K562 (cell line): ENCODE measurements around the gene POM121C.
"Not testable (repeated sequence)": the region's sequence is repeated elsewhere in the genome, so short reads cannot be mapped to it uniquely, and the experiment has no call there.

Experiments used
- EGR1 ChIP-seq: fragments of 450-650 bp; conservative IDR thresholded peaks from 2 replicates; pipeline ENCODE4 v1.6.1; 2017; ENCODE audit warnings: mild to moderate bottlenecking
- TF ChIP-seq, protein P1 (sequence below): fragments of 150-350 bp; IDR thresholded peaks from 2 replicates; pipeline ENCODE4 v1.6.1; 2014; ENCODE audit warnings: low read depth, mild to moderate bottlenecking, low read length, borderline replicate concordance
- TF ChIP-seq, protein P2 (sequence below), 3 experiments: IDR thresholded peaks in 2 of 3; conservative IDR thresholded peaks in 1 of 3; 2 replicates each; pipeline ENCODE4 v1.5.1; 2011 to 2012; ENCODE audit warnings: low read length in 3 of 3, mild to moderate bottlenecking in 3 of 3, control low read depth in 2 of 3, improper control_type of control experiment in 1 of 3, inconsistent platforms in 1 of 3, low read depth in 1 of 3, mixed read lengths in 1 of 3, moderate library complexity in 1 of 3; ENCODE audit not compliant: insufficient read depth in 2 of 3
- TF ChIP-seq, protein P3 (sequence below): fragments of 450-650 bp; formaldehyde crosslinking; IDR thresholded peaks from 2 replicates; pipeline ENCODE4 v1.4.0; 2020; ENCODE audit warnings: mild to moderate bottlenecking, mixed read lengths

DNA sequence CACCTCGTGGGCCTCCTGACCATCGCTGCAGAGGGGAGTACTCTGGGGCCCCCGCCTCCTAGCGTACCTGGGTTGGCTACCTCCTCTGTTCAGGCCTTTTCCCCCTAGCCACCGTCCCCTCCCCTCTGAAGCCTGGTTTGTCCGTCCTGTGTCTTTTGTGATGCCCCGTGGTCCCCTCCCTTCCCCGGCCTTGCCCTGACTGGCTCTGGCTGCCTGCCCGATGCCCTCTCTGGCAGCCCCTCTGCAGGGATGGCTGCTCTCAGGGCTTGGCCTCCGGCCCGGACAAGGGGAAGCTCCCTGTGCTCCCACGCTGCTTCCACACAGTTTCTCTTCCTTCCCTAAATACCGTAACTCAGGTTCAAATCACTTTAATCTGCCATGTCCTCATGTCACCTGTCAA is 66.4 kb downstream of the POM121C start:
- TF ChIP-seq, protein P1, sequence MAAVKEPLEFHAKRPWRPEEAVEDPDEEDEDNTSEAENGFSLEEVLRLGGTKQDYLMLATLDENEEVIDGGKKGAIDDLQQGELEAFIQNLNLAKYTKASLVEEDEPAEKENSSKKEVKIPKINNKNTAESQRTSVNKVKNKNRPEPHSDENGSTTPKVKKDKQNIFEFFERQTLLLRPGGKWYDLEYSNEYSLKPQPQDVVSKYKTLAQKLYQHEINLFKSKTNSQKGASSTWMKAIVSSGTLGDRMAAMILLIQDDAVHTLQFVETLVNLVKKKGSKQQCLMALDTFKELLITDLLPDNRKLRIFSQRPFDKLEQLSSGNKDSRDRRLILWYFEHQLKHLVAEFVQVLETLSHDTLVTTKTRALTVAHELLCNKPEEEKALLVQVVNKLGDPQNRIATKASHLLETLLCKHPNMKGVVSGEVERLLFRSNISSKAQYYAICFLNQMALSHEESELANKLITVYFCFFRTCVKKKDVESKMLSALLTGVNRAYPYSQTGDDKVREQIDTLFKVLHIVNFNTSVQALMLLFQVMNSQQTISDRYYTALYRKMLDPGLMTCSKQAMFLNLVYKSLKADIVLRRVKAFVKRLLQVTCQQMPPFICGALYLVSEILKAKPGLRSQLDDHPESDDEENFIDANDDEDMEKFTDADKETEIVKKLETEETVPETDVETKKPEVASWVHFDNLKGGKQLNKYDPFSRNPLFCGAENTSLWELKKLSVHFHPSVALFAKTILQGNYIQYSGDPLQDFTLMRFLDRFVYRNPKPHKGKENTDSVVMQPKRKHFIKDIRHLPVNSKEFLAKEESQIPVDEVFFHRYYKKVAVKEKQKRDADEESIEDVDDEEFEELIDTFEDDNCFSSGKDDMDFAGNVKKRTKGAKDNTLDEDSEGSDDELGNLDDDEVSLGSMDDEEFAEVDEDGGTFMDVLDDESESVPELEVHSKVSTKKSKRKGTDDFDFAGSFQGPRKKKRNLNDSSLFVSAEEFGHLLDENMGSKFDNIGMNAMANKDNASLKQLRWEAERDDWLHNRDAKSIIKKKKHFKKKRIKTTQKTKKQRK = not testable (repeated sequence)
- TF ChIP-seq EGR1 = not testable (repeated sequence)
- TF ChIP-seq, protein P2, sequence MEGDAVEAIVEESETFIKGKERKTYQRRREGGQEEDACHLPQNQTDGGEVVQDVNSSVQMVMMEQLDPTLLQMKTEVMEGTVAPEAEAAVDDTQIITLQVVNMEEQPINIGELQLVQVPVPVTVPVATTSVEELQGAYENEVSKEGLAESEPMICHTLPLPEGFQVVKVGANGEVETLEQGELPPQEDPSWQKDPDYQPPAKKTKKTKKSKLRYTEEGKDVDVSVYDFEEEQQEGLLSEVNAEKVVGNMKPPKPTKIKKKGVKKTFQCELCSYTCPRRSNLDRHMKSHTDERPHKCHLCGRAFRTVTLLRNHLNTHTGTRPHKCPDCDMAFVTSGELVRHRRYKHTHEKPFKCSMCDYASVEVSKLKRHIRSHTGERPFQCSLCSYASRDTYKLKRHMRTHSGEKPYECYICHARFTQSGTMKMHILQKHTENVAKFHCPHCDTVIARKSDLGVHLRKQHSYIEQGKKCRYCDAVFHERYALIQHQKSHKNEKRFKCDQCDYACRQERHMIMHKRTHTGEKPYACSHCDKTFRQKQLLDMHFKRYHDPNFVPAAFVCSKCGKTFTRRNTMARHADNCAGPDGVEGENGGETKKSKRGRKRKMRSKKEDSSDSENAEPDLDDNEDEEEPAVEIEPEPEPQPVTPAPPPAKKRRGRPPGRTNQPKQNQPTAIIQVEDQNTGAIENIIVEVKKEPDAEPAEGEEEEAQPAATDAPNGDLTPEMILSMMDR (IDR thresholded peaks at IDR 0.05 in 2 of 3, conservative IDR thresholded peaks at IDR 0.05 in 1 of 3; ENCODE audit: insufficient read depth in 2 of 3, low read depth in 1 of 3, low read length in 3 of 3) = not testable (repeated sequence)
- TF ChIP-seq, protein P3, sequence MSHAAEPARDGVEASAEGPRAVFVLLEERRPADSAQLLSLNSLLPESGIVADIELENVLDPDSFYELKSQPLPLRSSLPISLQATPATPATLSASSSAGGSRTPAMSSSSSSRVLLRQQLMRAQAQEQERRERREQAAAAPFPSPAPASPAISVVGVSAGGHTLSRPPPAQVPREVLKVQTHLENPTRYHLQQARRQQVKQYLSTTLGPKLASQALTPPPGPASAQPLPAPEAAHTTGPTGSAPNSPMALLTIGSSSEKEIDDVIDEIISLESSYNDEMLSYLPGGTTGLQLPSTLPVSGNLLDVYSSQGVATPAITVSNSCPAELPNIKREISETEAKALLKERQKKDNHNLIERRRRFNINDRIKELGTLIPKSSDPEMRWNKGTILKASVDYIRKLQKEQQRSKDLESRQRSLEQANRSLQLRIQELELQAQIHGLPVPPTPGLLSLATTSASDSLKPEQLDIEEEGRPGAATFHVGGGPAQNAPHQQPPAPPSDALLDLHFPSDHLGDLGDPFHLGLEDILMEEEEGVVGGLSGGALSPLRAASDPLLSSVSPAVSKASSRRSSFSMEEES (CRISPR knock-in tag) = not testable (repeated sequence)
